SK-N-SH (cell line): ENCODE results near the gene ZNF662. TPM values are rescaled to one million over a fixed set of nuclear protein-coding genes. Genes with fewer than 3 reads are reported as not detected.

Source experiments
- CTCF ChIA-PET: fragments of 300-600, 350-600 bp; formaldehyde crosslinking; extraction: SDS; loops from one replicate; lab custom pipeline; 2021; lab: Yijun Ruan, JAX
- POLR2A ChIA-PET: fragments of 350-600 bp; sonication (Branson Sonifier 250); formaldehyde crosslinking; extraction: SDS; loops from one replicate; lab custom pipeline; 2020; ENCODE audit warnings: antibody characterized with exemption, inconsistent platforms; lab: Yijun Ruan, JAX
- DNase-seq: peaks from one replicate; pipeline ENCODE4 v3.0.0; 2012
- H2AFZ ChIP-seq: fragments of 200-600 bp; sonication (generic); 2 replicates; pipeline ENCODE4 v1.8.1; 2016; ENCODE audit warnings: antibody characterized with exemption, mild to moderate bottlenecking, low read depth
- H3F3A ChIP-seq: fragments of 200-600 bp; sonication (generic); replicated peaks from 2 replicates; pipeline ENCODE3; 2016; ENCODE audit warnings: antibody characterized with exemption, mild to moderate bottlenecking; ENCODE audit not compliant: insufficient read depth
- H3K27ac ChIP-seq, 2 experiments: fragments of 200-500 bp in 1 of 2; fragments of 200-600 bp in 1 of 2; sonication (Bioruptor generic) in 1 of 2; sonication (generic), shearing (Covaris generic) in 1 of 2; 2 replicates each; pipeline versions ENCODE4 v1.5.1 to v1.6.1; 2014 to 2016; ENCODE audit warnings: low read depth in 2 of 2, inconsistent platforms in 1 of 2, low read length in 1 of 2, mild to moderate bottlenecking in 1 of 2, mixed read lengths in 1 of 2
- H3K27me3 ChIP-seq: fragments of 200-600 bp; sonication (generic), shearing (Covaris generic); 2 replicates; pipeline ENCODE4 v1.6.1; 2016; ENCODE audit warnings: mixed run types; ENCODE audit not compliant: insufficient read depth
- H3K36me3 ChIP-seq, 2 experiments: fragments of 200-500 bp in 1 of 2; fragments of 200-600 bp in 1 of 2; sonication (Bioruptor generic) in 1 of 2; sonication (generic) in 1 of 2; replicated peaks in 1 of 2; 2 replicates each; pipeline versions ENCODE3 to v1.5.1; 2014 to 2016; ENCODE audit warnings: low read length in 1 of 2, mild to moderate bottlenecking in 1 of 2; ENCODE audit not compliant: insufficient read depth in 2 of 2, control insufficient read depth in 1 of 2
- H3K4me1 ChIP-seq, 2 experiments: fragments of 200-500 bp in 1 of 2; fragments of 200-600 bp in 1 of 2; sonication (Bioruptor generic) in 1 of 2; sonication (generic), shearing (Covaris generic) in 1 of 2; 2 replicates each; pipeline versions ENCODE4 v1.5.1 to v1.6.1; 2014 to 2016; ENCODE audit warnings: low read depth in 1 of 2, low read length in 1 of 2, mixed run types in 1 of 2; ENCODE audit not compliant: insufficient read depth in 2 of 2, control insufficient read depth in 1 of 2
- H3K4me2 ChIP-seq: fragments of 200-600 bp; sonication (generic), shearing (Covaris generic); 2 replicates; pipeline ENCODE4 v1.6.1; 2017; ENCODE audit warnings: mixed run types
- H3K4me3 ChIP-seq, 2 experiments: fragments of 200-500 bp in 1 of 2; fragments of 200-600 bp in 1 of 2; sonication (Bioruptor generic) in 1 of 2; sonication (generic), shearing (Covaris generic) in 1 of 2; 2 replicates each; pipeline versions ENCODE4 v1.5.1 to v1.8.1; 2014 to 2016; ENCODE audit warnings: low read depth in 2 of 2, inconsistent platforms in 1 of 2, low read length in 1 of 2, mild to moderate bottlenecking in 1 of 2, mixed read lengths in 1 of 2, moderate library complexity in 1 of 2
- H3K79me2 ChIP-seq: fragments of 200-600 bp; sonication (generic); 2 replicates; pipeline ENCODE4 v1.8.1; 2017; ENCODE audit warnings: mild to moderate bottlenecking; ENCODE audit not compliant: insufficient read depth
- H3K9ac ChIP-seq: fragments of 200-600 bp; sonication (generic); 2 replicates; pipeline ENCODE4 v1.6.1; 2017; ENCODE audit warnings: mixed run types
- H3K9me2 ChIP-seq: fragments of 200-600 bp; sonication (generic); 2 replicates; pipeline ENCODE4 v1.6.1; 2017; ENCODE audit warnings: mixed run types
- H3K9me3 ChIP-seq: fragments of 200-600 bp; sonication (generic); 2 replicates; pipeline ENCODE4 v1.6.1; 2017; ENCODE audit warnings: mixed run types, mild to moderate bottlenecking, moderate library complexity
- H4K20me1 ChIP-seq: fragments of 200-600 bp; sonication (generic); 2 replicates; pipeline ENCODE4 v1.6.1; 2017; ENCODE audit warnings: mild to moderate bottlenecking, mixed run types; ENCODE audit not compliant: insufficient read depth
- CHD2 ChIP-seq: fragments of 150-350 bp; IDR thresholded peaks from 2 replicates; pipeline ENCODE4 v1.6.1; 2018; ENCODE audit warnings: low read length; ENCODE audit not compliant: partially characterized antibody
- ELF1 ChIP-seq: IDR thresholded peaks from 2 replicates; pipeline ENCODE4 v1.4.0; 2012
- FOSL2 ChIP-seq: IDR thresholded peaks from 2 replicates; pipeline ENCODE4 v1.4.0; 2012; ENCODE audit warnings: low read depth, mild to moderate bottlenecking, moderate library complexity, borderline replicate concordance
- GATA2 ChIP-seq: sonication (generic); formaldehyde crosslinking; IDR thresholded peaks from 2 replicates; pipeline ENCODE4 v1.5.0; 2020; ENCODE audit warnings: mild to moderate bottlenecking, missing genetic modification reagents
- MXI1 ChIP-seq: IDR thresholded peaks from 2 replicates; pipeline ENCODE4 v1.6.1; 2012; ENCODE audit warnings: mild to moderate bottlenecking, low read depth, low read length, improper control_type of control experiment
- NFIC ChIP-seq: IDR thresholded peaks from 2 replicates; pipeline ENCODE4 v1.4.0; 2012; ENCODE audit warnings: borderline replicate concordance
- POLR2AphosphoS5 ChIP-seq: IDR thresholded peaks from 2 replicates; pipeline ENCODE4 v1.6.1; 2012; ENCODE audit warnings: low read depth, low read length
- RXRA ChIP-seq: IDR thresholded peaks from 2 replicates; pipeline ENCODE4 v1.4.0; 2012; ENCODE audit warnings: low read depth, mild to moderate bottlenecking, borderline replicate concordance
- WGBS: methylation state at CpG from one replicate; pipeline ENCODE4 v1.1.6; 2017; ENCODE audit warnings: low lambda C conversion rate; 5-methylcytosine and 5-hydroxymethylcytosine counted together
- polyA plus RNA-seq, 3 experiments: library from polyadenylated mRNA; depleted of rRNA; stranded (reverse); fragments of >200 nt; gene quantifications; 2 replicates each; pipeline ENCODE4 v1.2.3, GENCODE V29; 2012
- TF ChIP-seq, protein P1 (sequence below): IDR thresholded peaks from 2 replicates; pipeline ENCODE4 v1.4.0; 2012; ENCODE audit warnings: low read depth, borderline replicate concordance
- TF ChIP-seq, protein P2 (sequence below): fragments of 200-600 bp; sonication (generic); IDR thresholded peaks from 2 replicates; pipeline ENCODE4 v1.6.1; 2017; ENCODE audit warnings: antibody characterized with exemption, mild to moderate bottlenecking, moderate library complexity
- TF ChIP-seq, protein P3 (sequence below): IDR thresholded peaks from 2 replicates; pipeline ENCODE4 v1.4.0; 2012; ENCODE audit warnings: low read depth, borderline replicate concordance

ZNF662 gene
- polyA plus RNA-seq, 1 of the 3 experiments (the other 2 are of a cell fraction) = 0.30 TPM

DNA sequence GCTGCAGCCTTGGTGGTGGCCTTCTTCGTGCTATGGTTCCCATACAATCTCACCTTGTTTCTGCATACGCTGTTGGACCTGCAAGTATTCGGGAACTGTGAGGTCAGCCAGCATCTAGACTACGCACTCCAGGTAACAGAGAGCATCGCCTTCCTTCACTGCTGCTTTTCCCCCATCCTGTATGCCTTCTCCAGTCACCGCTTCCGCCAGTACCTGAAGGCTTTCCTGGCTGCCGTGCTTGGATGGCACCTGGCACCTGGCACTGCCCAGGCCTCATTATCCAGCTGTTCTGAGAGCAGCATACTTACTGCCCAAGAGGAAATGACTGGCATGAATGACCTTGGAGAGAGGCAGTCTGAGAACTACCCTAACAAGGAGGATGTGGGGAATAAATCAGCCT lies 40.7 kb upstream of the ZNF662 start:
- TF ChIP-seq, protein P1, sequence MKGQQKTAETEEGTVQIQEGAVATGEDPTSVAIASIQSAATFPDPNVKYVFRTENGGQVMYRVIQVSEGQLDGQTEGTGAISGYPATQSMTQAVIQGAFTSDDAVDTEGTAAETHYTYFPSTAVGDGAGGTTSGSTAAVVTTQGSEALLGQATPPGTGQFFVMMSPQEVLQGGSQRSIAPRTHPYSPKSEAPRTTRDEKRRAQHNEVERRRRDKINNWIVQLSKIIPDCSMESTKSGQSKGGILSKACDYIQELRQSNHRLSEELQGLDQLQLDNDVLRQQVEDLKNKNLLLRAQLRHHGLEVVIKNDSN = no peak
- TF ChIP-seq GATA2 (CRISPR knock-in tag) = no peak
- TF ChIP-seq, protein P2, sequence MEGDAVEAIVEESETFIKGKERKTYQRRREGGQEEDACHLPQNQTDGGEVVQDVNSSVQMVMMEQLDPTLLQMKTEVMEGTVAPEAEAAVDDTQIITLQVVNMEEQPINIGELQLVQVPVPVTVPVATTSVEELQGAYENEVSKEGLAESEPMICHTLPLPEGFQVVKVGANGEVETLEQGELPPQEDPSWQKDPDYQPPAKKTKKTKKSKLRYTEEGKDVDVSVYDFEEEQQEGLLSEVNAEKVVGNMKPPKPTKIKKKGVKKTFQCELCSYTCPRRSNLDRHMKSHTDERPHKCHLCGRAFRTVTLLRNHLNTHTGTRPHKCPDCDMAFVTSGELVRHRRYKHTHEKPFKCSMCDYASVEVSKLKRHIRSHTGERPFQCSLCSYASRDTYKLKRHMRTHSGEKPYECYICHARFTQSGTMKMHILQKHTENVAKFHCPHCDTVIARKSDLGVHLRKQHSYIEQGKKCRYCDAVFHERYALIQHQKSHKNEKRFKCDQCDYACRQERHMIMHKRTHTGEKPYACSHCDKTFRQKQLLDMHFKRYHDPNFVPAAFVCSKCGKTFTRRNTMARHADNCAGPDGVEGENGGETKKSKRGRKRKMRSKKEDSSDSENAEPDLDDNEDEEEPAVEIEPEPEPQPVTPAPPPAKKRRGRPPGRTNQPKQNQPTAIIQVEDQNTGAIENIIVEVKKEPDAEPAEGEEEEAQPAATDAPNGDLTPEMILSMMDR = no peak
- TF ChIP-seq CHD2 = no peak
- TF ChIP-seq MXI1 = no peak
- TF ChIP-seq, protein P3, sequence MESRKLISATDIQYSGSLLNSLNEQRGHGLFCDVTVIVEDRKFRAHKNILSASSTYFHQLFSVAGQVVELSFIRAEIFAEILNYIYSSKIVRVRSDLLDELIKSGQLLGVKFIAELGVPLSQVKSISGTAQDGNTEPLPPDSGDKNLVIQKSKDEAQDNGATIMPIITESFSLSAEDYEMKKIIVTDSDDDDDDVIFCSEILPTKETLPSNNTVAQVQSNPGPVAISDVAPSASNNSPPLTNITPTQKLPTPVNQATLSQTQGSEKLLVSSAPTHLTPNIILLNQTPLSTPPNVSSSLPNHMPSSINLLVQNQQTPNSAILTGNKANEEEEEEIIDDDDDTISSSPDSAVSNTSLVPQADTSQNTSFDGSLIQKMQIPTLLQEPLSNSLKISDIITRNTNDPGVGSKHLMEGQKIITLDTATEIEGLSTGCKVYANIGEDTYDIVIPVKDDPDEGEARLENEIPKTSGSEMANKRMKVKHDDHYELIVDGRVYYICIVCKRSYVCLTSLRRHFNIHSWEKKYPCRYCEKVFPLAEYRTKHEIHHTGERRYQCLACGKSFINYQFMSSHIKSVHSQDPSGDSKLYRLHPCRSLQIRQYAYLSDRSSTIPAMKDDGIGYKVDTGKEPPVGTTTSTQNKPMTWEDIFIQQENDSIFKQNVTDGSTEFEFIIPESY = no peak
- TF ChIP-seq ELF1 = no peak
- no peak for TF ChIP-seq RXRA
- no peak overlapping the region for H3K4me2 ChIP-seq
- no peak for DNase-seq
- ChIA-PET POLR2A (no interaction called here), CTCF (interaction anchor here (0.6 to 0.9 kb wide), 2 partner anchors 16 to 1830 kb away, joined by 3 to 4 read pairs; no protein-coding TSS in a partner anchor)
- H3K27ac ChIP-seq = no peak overlapping the region
- no peaks in the 10 kb centered on the region for H3K9me2 ChIP-seq
- H4K20me1 ChIP-seq = no peaks in the 10 kb centered on the region
- H3K9ac ChIP-seq = no peak overlapping the region
- WGBS = 65% methylated on average over 8 of the region's 8 CpGs
- H3K79me2 ChIP-seq = no peaks in the 10 kb centered on the region
- H2AFZ ChIP-seq = no peak overlapping the region
- H3F3A ChIP-seq = no peaks in the 10 kb centered on the region
- no peak overlapping the region for H3K4me3 ChIP-seq
- H3K9me3 ChIP-seq = no peaks in the 10 kb centered on the region
- H3K4me1 ChIP-seq = no peaks in the 10 kb centered on the region
- H3K36me3 ChIP-seq = no peaks in the 10 kb centered on the region
- peaks cover 8% of the 10 kb centered on the region; the same call in 1 of the 2 replicates for H3K27me3 ChIP-seq

DNA sequence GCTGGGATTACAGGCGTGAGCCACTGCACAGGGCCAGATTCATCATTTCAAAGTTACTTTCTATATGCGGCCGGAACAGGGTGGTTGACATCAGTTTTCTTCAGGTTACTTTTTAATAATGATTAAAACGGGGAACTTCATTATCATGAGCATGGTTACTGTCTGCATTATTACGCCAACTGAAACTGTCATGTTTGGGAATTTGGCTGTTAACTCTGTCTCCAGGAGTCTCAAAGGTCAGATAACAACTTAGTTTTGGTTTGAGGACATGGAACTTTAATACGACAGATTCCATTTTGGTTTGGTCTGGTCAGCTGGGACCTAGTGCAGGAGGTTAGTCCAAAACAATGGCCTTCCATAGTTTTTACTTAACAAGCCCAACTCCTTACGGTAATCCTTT lies 38.8 kb upstream of the ZNF662 start:
- Histone ChIP-seq H2AFZ (no peak overlapping the region), H3K9me2 (no peaks in the 10 kb centered on the region), H3K27ac (no peak overlapping the region), H4K20me1 (no peaks in the 10 kb centered on the region), H3K36me3 (no peaks in the 10 kb centered on the region), H3K4me2 (no peak overlapping the region), H3K4me1 (peaks cover 0 to 14% of the 10 kb centered on the region in 2 experiments; a peak in 1 of 4 replicates), H3K9me3 (no peaks in the 10 kb centered on the region), H3K27me3 (peaks cover 13% of the 10 kb centered on the region; the same call in 1 of the 2 replicates), H3K4me3 (no peak overlapping the region), H3F3A (no peaks in the 10 kb centered on the region), H3K79me2 (no peaks in the 10 kb centered on the region), H3K9ac (no peak overlapping the region)
- TF ChIP-seq FOSL2 = no peak
- TF ChIP-seq POLR2AphosphoS5 = no peak
- TF ChIP-seq NFIC = no peak
- POLR2A ChIA-PET = no interaction called here
- CTCF ChIA-PET = no interaction called here
- DNase-seq = no peak
- 69% methylated on average over 7 of the region's 7 CpGs for WGBS
